Measurements from ENCODE around the gene TEX48.

TEX48 gene

GRCh38 chr9:114633438-114634089 lies 48.4 kb downstream of the TEX48 start:
- Histone ChIP-seq H3K27ac (ENCODE audit: low read depth, low read length) (no peak overlapping the region), H3K4me3 (ENCODE audit: low read depth in 1 of 2, low read length in 2 of 2) (no peak overlapping the region), H3K27me3 (ENCODE audit: control insufficient read depth in 1 of 2, insufficient read depth in 2 of 2, low read length in 2 of 2) (no peaks in the 10 kb centered on the region), H3K9me3 (ENCODE audit: low read length) (no peaks in the 10 kb centered on the region), H3K4me1 (ENCODE audit: insufficient read depth, low read length) (no peaks in the 10 kb centered on the region), H3K36me3 (ENCODE audit: insufficient read depth, low read length) (peaks cover 70% of the 10 kb centered on the region), H3K9ac (ENCODE audit: low read length) (no peak overlapping the region)

GRCh38 chr9:114631166-114631565 lies 50.8 kb downstream of the TEX48 start:
- H3K27me3 ChIP-seq (ENCODE audit: control insufficient read depth in 1 of 2, insufficient read depth in 2 of 2, low read length in 2 of 2), result no peaks in the 10 kb centered on the region
- no peak overlapping the region for H3K9ac ChIP-seq (ENCODE audit: low read length)
- H3K27ac ChIP-seq (ENCODE audit: low read depth, low read length), result no peak overlapping the region
- no peak overlapping the region for H3K4me3 ChIP-seq (ENCODE audit: low read depth in 1 of 2, low read length in 2 of 2)
- H3K36me3 ChIP-seq (ENCODE audit: insufficient read depth, low read length), result peaks cover 80% of the 10 kb centered on the region
- H3K4me1 ChIP-seq (ENCODE audit: insufficient read depth, low read length), result no peaks in the 10 kb centered on the region
- no peaks in the 10 kb centered on the region for H3K9me3 ChIP-seq (ENCODE audit: low read length)

- H3K36me3 ChIP-seq (ENCODE audit: insufficient read depth, low read length), result peaks cover 78% of the 10 kb centered on the region
- no peaks in the 10 kb centered on the region for H3K9me3 ChIP-seq (ENCODE audit: low read length)
- H3K27ac ChIP-seq (ENCODE audit: low read depth, low read length), result no peak overlapping the region
- no peak overlapping the region for H3K9ac ChIP-seq (ENCODE audit: low read length)
- no peaks in the 10 kb centered on the region for H3K4me1 ChIP-seq (ENCODE audit: insufficient read depth, low read length)
- no peaks in the 10 kb centered on the region for H3K27me3 ChIP-seq (ENCODE audit: control insufficient read depth in 1 of 2, insufficient read depth in 2 of 2, low read length in 2 of 2)
- H3K4me3 ChIP-seq (ENCODE audit: low read depth in 1 of 2, low read length in 2 of 2), result no peak overlapping the region
Measured at GRCh38 chr9:114629563-114630090, 52.4 kb downstream of the TEX48 start.

- H3K36me3 ChIP-seq (ENCODE audit: insufficient read depth, low read length), result peaks cover 67% of the 10 kb centered on the region
- H3K27ac ChIP-seq (ENCODE audit: low read depth, low read length), result no peak overlapping the region
Measured at GRCh38 chr9:114627553-114627952, 54.4 kb downstream of the TEX48 start.

GRCh38 chr9:114626415-114627020 lies 55.5 kb downstream of the TEX48 start:
- Histone ChIP-seq H3K36me3 (ENCODE audit: insufficient read depth, low read length) (peaks cover 64% of the 10 kb centered on the region), H3K27ac (ENCODE audit: low read depth, low read length) (no peak overlapping the region), H3K27me3 (ENCODE audit: control insufficient read depth in 1 of 2, insufficient read depth in 2 of 2, low read length in 2 of 2) (no peaks in the 10 kb centered on the region), H3K4me3 (ENCODE audit: low read depth in 1 of 2, low read length in 2 of 2) (no peak overlapping the region), H3K4me1 (ENCODE audit: insufficient read depth, low read length) (peaks cover 8% of the 10 kb centered on the region), H3K9ac (ENCODE audit: low read length) (no peak overlapping the region), H3K9me3 (ENCODE audit: low read length) (no peaks in the 10 kb centered on the region)

More at GRCh38 chr9:114627553-114627952, 54.4 kb downstream of the TEX48 start:
- Histone ChIP-seq H3K27me3 (ENCODE audit: control insufficient read depth in 1 of 2, insufficient read depth in 2 of 2, low read length in 2 of 2) (no peaks in the 10 kb centered on the region), H3K9me3 (ENCODE audit: low read length) (no peaks in the 10 kb centered on the region), H3K4me3 (ENCODE audit: low read depth in 1 of 2, low read length in 2 of 2) (no peak overlapping the region), H3K4me1 (ENCODE audit: insufficient read depth, low read length) (no peaks in the 10 kb centered on the region), H3K9ac (ENCODE audit: low read length) (no peak overlapping the region)

GRCh38 chr9:114624677-114625076 lies 57.3 kb downstream of the TEX48 start:
- Histone ChIP-seq H3K27ac (ENCODE audit: low read depth, low read length) (no peak overlapping the region), H3K36me3 (ENCODE audit: insufficient read depth, low read length) (peaks cover 46% of the 10 kb centered on the region), H3K9me3 (ENCODE audit: low read length) (no peaks in the 10 kb centered on the region), H3K4me3 (ENCODE audit: low read depth in 1 of 2, low read length in 2 of 2) (no peak overlapping the region), H3K4me1 (ENCODE audit: insufficient read depth, low read length) (peaks cover 8% of the 10 kb centered on the region), H3K27me3 (ENCODE audit: control insufficient read depth in 1 of 2, insufficient read depth in 2 of 2, low read length in 2 of 2) (no peaks in the 10 kb centered on the region), H3K9ac (ENCODE audit: low read length) (no peak overlapping the region)

GRCh38 chr9:114621975-114622609 lies 59.9 kb downstream of the TEX48 start:
- Histone ChIP-seq H3K4me3 (ENCODE audit: low read depth in 1 of 2, low read length in 2 of 2) (no peak overlapping the region), H3K9ac (ENCODE audit: low read length) (no peak overlapping the region), H3K27me3 (ENCODE audit: control insufficient read depth in 1 of 2, insufficient read depth in 2 of 2, low read length in 2 of 2) (no peaks in the 10 kb centered on the region), H3K9me3 (ENCODE audit: low read length) (no peaks in the 10 kb centered on the region), H3K27ac (ENCODE audit: low read depth, low read length) (no peak overlapping the region), H3K36me3 (ENCODE audit: insufficient read depth, low read length) (peaks cover 27% of the 10 kb centered on the region), H3K4me1 (ENCODE audit: insufficient read depth, low read length) (peaks cover 8% of the 10 kb centered on the region)

- no peak overlapping the region for H3K27ac ChIP-seq (ENCODE audit: low read depth, low read length)
- H3K27me3 ChIP-seq (ENCODE audit: control insufficient read depth in 1 of 2, insufficient read depth in 2 of 2, low read length in 2 of 2), result no peaks in the 10 kb centered on the region
- H3K36me3 ChIP-seq (ENCODE audit: insufficient read depth, low read length), result peaks cover 22% of the 10 kb centered on the region
- no peaks in the 10 kb centered on the region for H3K9me3 ChIP-seq (ENCODE audit: low read length)
- H3K4me3 ChIP-seq (ENCODE audit: low read depth in 1 of 2, low read length in 2 of 2), result no peak overlapping the region
- peaks cover 8% of the 10 kb centered on the region for H3K4me1 ChIP-seq (ENCODE audit: insufficient read depth, low read length)
- H3K9ac ChIP-seq (ENCODE audit: low read length), result no peak overlapping the region
Measured at GRCh38 chr9:114621561-114621960, 60.4 kb downstream of the TEX48 start.

GRCh38 chr9:114619191-114619761 lies 62.7 kb downstream of the TEX48 start:
- Histone ChIP-seq H3K4me3 (ENCODE audit: low read depth in 1 of 2, low read length in 2 of 2) (no peak overlapping the region), H3K9me3 (ENCODE audit: low read length) (no peaks in the 10 kb centered on the region), H3K27me3 (ENCODE audit: control insufficient read depth in 1 of 2, insufficient read depth in 2 of 2, low read length in 2 of 2) (no peaks in the 10 kb centered on the region), H3K9ac (ENCODE audit: low read length) (no peak overlapping the region), H3K27ac (ENCODE audit: low read depth, low read length) (no peak overlapping the region), H3K4me1 (ENCODE audit: insufficient read depth, low read length) (peaks cover 8% of the 10 kb centered on the region), H3K36me3 (ENCODE audit: insufficient read depth, low read length) (peaks cover 10% of the 10 kb centered on the region)

- Histone ChIP-seq H3K4me1 (ENCODE audit: insufficient read depth, low read length) (peaks cover 23% of the 10 kb centered on the region), H3K27ac (ENCODE audit: low read depth, low read length) (no peak overlapping the region), H3K36me3 (ENCODE audit: insufficient read depth, low read length) (peaks cover 7% of the 10 kb centered on the region), H3K4me3 (ENCODE audit: low read depth in 1 of 2, low read length in 2 of 2) (no peak overlapping the region), H3K27me3 (ENCODE audit: control insufficient read depth in 1 of 2, insufficient read depth in 2 of 2, low read length in 2 of 2) (no peaks in the 10 kb centered on the region), H3K9ac (ENCODE audit: low read length) (no peak overlapping the region), H3K9me3 (ENCODE audit: low read length) (no peaks in the 10 kb centered on the region)
Measured at GRCh38 chr9:114616684-114617520, 65.1 kb downstream of the TEX48 start.

All from muscle layer of colon (tissue), 2 donors.